GM12873 (cell line): Measurements from ENCODE around the gene CXXC5.
A peak's percentile ranks its signal among the peaks of the same experiment; 100 is the strongest.

ENCODE experiments used
- CTCF ChIP-seq: IDR thresholded peaks from 2 replicates; pipeline ENCODE4 v1.5.1; 2012; ENCODE audit warnings: low read depth, mild to moderate bottlenecking, moderate library complexity, low read length, control low read depth; ENCODE audit not compliant: insufficient read depth; ENCODE audit errors: missing control alignments

CXXC5 gene

GRCh38 chr5:139646111-139646510, 2.0 kb upstream of the CXXC5 start:
- no peak for TF ChIP-seq CTCF

- no peak for TF ChIP-seq CTCF
These were observed 1.1 kb upstream of the CXXC5 start for GRCh38 chr5:139646912-139647505.

- no peak for TF ChIP-seq CTCF
These were observed 494 bp upstream of the CXXC5 start for GRCh38 chr5:139647506-139648204.

GRCh38 chr5:139649082-139649991, 1.2 kb downstream of the CXXC5 start:
- peak; percentile 29 for TF ChIP-seq CTCF

GRCh38 chr5:139650031-139650688, 2.0 kb downstream of the CXXC5 start:
- peak; percentile 41 for TF ChIP-seq CTCF

- TF ChIP-seq CTCF: no peak
These were observed 2.5 kb downstream of the CXXC5 start for GRCh38 chr5:139650689-139651042.

- TF ChIP-seq CTCF: no peak
These were observed 3.1 kb downstream of the CXXC5 start for GRCh38 chr5:139651043-139651834.
